GM11168 (cell line): Measurements from ENCODE around the gene MYO1E.

Experiments used
- in situ Hi-C: fragments of 300-500 bp; cut with MboI; formaldehyde crosslinking; loops from one replicate; pipeline ENCODE4 v1.12.0; 2022; ENCODE audit warnings: low sequenced_read_pairs; ENCODE audit not compliant: unreplicated experiment

Gene MYO1E

GRCh38 chr15:59392299-59392698, 19.6 kb upstream of the MYO1E start:
- in situ Hi-C loops, result loop anchor here (25.0 kb wide), 1 partner anchor 95 kb away; no protein-coding TSS in a partner anchor

GRCh38 chr15:59388670-59389069, 16.0 kb upstream of the MYO1E start:
- in situ Hi-C loops, result loop anchor here (10.0 to 25.0 kb wide), 2 partner anchors 99 to 134 kb away; no protein-coding TSS in a partner anchor

- in situ Hi-C loops, result loop anchor here (10.0 to 25.0 kb wide), 2 partner anchors 100 to 133 kb away; no protein-coding TSS in a partner anchor
Observed at GRCh38 chr15:59387196-59387878, 14.7 kb upstream of the MYO1E start.

DNA sequence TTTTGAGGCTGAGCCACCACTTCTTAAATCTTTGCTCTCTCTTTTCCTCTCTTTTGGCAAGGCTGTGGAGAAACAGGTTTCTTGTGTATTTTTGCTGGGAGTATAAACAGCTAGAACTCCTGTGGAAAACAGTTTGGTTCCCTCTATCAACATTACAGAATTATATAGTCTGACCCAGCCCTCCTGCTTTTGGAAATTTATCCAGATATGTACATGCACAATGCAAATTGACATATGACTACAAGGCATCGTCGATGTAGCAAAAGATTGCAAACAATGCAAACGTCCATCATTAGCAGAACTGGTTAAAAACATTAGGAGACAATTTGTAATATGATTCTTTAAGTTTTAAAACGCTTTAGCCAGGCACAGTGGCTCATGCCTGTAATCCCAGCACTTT, 12.5 kb upstream of the MYO1E start:
- in situ Hi-C loops, result loop anchor here (10.0 to 25.0 kb wide), 2 partner anchors 102 to 130 kb away; no protein-coding TSS in a partner anchor

GRCh38 chr15:59384507-59384906, 11.8 kb upstream of the MYO1E start:
- in situ Hi-C loops, result loop anchor here (10.0 to 25.0 kb wide), 2 partner anchors 103 to 130 kb away; no protein-coding TSS in a partner anchor

DNA sequence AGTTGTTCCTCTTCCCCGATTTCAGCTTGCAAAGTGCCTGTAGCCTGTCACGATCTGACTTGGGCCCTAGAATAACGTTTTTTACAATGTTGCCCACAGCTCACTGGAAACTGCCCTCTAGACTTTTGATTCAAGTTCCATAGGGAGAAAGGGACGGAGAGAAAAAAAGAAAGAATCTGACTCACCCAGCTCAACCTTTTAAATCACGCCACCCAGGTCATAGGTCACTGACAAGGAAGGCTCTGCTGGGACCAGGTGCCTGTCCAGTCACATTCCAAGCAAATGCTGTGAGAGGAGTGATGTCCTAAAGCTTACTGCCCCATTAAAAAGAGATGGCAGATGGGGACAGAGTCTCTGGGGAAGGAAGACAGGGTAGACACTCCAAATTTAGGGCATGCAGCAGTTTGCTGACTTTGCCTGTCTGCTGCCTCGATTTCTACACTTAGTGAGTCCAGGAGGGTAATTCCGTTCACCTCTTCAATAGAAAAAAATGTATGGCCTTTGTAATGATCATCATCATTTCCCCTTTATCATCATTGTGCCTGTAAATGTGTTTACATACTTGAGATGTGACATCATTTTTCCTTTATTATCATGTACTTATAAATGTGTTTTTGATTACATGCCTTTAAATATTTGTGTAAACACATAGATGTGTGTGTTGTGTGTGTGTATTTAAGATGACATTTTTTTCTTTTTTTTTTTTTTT, 8.4 kb upstream of the MYO1E start:
- in situ Hi-C loops, result loop anchor here (10.0 to 25.0 kb wide), 2 partner anchors 106 to 126 kb away; no protein-coding TSS in a partner anchor

GRCh38 chr15:59379531-59379930, 6.9 kb upstream of the MYO1E start:
- in situ Hi-C loops, result loop anchor here (10.0 to 25.0 kb wide), 2 partner anchors 108 to 205 kb away; no protein-coding TSS in a partner anchor

DNA sequence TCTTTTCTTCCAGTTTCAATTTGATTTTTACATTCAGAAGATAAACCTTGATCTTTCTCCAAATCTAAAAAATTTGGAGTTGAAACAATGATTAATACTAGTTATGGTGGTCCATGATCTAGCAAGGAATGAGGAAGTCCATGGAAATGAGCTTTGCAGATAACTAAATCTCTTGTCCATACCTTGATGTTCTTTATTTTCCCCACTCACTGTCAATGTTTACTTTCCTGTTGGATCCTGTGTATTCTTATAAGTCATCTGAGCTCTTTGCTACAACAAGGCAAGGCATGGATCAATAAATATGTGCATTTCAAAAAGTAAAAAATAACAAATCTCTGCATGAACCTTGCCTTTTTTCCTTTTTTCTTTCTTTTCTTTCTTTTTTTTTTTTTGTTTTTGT, 6.2 kb upstream of the MYO1E start:
- in situ Hi-C loops, result loop anchor here (10.0 to 25.0 kb wide), 2 partner anchors 108 to 204 kb away; no protein-coding TSS in a partner anchor

- in situ Hi-C loops, result loop anchor here (10.0 to 25.0 kb wide), 2 partner anchors 109 to 203 kb away; no protein-coding TSS in a partner anchor
Observed at GRCh38 chr15:59377924-59378323, 5.3 kb upstream of the MYO1E start.

DNA sequence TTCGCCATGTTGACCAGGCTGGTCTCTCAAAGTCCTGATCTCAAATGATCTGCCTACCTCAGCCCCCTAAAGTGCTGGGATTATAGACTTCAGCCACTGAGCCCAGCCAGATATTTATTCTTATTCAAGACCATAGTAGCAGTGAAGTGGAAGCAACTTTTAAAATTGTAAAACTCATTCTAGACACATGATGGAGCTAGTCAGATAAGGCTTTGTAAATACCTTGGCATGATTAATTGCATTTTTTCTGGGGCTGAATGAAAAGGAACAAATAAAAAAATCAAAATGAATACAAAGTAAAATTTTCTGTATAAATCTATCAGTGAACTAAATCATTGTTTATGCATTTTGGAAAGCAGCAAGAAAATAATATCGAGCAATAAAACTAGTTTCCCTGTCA, 4.1 kb upstream of the MYO1E start:
- in situ Hi-C loops, result loop anchor here (10.0 to 25.0 kb wide), 2 partner anchors 111 to 202 kb away; no protein-coding TSS in a partner anchor

GRCh38 chr15:59373215-59373614, 544 bp upstream of the MYO1E start:
- in situ Hi-C loops, result loop anchor here (5.0 to 10.0 kb wide), 2 partner anchors 34 to 198 kb away; no protein-coding TSS in a partner anchor

GRCh38 chr15:59371458-59372351, 966 bp downstream of the MYO1E start:
- in situ Hi-C loops, result loop anchor here (5.0 to 10.0 kb wide), 2 partner anchors 36 to 197 kb away; no protein-coding TSS in a partner anchor

DNA sequence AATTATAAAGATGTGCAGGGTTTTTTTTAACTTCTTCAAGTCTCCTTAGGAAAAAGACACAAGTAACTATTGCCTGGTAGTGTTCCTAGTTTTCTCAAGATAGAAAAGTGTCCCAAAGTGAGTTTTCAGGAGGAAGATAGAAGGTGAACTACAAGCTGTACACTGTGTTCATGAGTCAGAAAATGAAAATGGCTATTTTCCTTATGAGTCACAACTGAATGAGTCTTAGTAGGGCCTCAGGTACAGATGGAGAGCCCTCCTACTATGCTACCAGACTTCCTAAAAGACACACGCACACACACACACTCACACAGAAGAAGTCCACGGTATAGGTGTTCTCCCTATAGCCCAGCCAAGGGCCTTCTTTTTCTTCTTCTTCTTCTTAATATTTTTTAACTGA, 3.1 kb downstream of the MYO1E start:
- in situ Hi-C loops, result no loop called here

DNA sequence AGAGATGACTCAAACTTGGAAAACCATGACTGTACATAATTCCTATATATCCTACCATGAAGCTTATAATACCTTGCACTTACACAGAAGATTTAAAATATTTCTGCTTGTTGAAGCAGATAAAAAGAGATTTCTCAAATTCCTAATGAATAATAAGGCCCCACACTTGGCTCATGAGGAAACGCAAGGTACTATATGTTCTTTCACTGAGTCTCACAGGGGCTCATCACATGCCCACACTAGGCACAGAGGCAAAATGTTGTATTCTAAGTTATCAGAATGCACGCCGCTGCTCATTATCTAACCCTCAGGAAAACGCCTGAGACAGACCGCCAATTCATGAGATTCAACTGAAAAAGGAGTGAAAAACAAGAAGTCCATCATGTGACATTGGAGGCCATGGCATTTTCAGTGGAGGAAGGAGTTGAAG, 5.6 kb downstream of the MYO1E start:
- in situ Hi-C loops, result no loop called here

DNA sequence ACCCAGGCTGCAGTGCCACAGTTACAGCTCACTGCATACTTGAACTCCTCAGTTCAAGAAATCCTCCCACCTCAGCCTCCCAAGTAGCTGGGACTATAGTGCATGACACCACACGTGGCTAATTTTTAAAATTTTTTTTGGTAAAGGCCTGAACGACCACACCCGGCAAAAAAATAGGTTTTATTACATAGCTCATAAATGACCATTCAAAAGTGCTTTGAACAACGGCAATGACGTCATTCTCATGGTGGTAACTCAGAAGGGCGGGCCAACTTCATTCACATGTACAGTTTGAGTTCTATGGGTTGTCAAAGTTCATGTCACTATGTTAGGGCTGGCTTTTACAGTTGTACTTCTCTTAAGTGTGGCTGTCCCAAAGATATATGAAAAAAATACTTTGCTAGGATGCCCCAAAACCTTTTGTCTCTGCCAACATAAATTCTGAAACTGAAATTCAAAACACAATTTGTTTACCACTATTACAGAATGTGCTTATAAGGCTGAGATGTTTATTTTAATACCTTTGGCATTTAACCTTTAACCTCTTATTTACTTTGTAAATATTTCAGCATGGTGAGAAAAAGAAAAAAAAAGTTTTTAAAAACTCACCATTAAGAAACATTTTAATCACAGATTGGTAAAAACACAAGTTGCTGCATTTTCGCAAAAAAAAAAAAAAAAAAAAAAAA, 6.2 kb downstream of the MYO1E start:
- in situ Hi-C loops, result no loop called here

DNA sequence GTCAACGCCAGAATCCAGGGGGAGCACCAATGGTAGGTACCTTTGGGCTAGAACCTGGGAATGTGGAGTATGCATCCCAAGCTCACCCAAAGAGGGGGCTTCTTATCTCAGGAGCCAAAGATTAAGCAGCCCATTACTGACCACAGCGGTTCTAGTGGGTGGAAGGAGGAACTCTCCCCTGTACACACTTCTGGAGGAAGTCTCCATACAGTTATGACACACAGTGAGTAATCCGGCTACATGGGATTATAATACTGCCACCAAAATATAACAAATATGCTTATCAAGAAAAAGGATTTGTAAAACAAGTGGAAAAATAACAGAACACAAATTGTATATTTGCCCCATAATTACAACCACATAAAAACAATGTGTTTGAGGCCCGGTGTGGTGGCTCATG, 8.4 kb downstream of the MYO1E start:
- in situ Hi-C loops, result no loop called here

DNA sequence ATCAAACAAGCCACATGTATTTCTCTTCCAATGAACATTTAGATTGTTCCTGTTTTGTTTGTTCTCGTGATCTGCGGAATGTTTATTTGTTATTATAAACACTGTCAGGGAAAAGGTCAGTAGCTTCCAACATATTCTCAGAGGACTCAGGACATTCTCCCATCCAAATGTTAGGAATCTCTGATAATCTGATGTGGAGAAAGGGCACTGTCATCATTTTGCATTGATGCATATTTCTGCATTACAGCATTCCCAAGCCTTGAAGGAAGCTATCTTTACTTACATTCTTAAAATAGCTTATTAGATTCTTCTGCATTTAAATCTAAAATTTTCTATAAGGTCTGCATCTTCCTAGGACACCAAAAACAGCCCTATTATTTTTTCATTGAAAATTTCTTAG, 10.3 kb downstream of the MYO1E start:
- in situ Hi-C loops, result no loop called here

DNA sequence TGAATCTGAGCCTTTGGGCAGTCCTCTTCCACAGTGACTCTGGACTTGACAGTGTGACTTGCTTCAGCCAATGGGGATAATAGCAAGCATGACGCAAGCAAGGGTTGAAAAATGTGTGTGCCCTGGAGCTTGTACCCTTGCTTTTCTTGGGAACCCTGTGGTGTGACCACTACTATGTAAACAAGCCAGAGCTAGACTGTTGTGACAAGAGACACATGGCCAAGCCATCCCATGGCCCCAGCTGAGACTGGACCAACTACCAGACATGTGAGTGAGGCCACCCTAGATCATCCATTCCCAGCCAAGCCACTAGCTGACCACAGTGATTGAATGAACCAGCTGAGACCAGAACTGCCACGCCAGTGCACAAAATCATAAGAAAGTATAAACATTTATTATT, 11.8 kb downstream of the MYO1E start:
- in situ Hi-C loops, result no loop called here

DNA sequence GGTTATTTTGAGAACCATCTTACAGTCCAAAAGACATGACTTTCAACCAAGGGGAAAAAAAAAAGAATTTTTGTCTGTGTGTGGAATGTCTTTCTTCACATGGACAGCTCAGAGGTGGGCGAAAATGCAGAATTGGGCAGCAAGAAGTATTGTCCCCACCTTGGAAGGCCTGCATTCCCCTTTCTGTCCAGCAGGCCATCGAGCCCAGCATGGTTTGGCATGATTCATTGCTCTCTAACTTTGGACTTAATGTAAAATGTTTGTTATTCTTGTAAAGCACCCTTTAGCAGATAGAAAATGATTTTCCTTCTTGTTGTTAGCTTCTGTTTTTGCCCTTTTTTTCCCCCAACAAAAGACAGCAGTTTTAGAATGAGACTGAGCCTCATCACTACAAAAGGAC, 12.4 kb downstream of the MYO1E start:
- in situ Hi-C loops, result no loop called here
